Measurements from ENCODE around the gene GPATCH4. TPM values are rescaled to one million over a fixed set of nuclear protein-coding genes. Genes with fewer than 3 reads are reported as not detected.

The GPATCH4 gene
- total and polyA plus RNA-seq, 2 of the 4 experiments (the other 2 are of a cell fraction), result 32.6 to 41.8 TPM

DNA sequence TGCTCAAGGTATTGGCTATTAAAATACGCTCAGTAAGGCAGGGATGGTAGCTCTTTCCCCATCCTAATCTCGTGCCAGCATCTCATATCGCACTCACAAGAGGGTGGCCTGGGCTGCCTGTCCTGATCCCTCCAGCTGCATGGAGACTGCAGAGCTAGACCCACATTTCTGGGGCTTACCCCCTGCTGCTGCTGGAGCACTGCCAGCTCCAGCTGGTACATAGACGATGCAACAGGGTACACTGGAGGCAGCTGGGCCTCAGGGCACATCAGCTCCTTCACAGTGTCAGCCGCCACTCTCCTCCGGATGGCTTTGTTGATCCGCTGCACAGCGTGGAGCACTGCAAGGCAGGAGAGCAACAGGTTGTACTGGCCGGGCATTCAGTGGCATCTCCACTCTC lies 44.9 kb downstream of the GPATCH4 start:
- H3K4me1 ChIP-seq (ENCODE audit: control insufficient read depth, insufficient read depth, low read length), result peaks cover 1% of the 10 kb centered on the region; the same call in 1 of the 2 replicates
- H3K9me1 ChIP-seq (ENCODE audit: insufficient read depth, low read length), result peaks cover 8% of the 10 kb centered on the region
- in situ Hi-C loops (cut with MboI; ENCODE audit: low sequenced_read_pairs), result no loop called here
- intact Hi-C loops (cut with micrococcal nuclease), result no loop called here
- H2AK5ac ChIP-seq (ENCODE audit: low read depth, low read length), result no peak overlapping the region
- peaks cover 8% of the 10 kb centered on the region for H3K36me3 ChIP-seq (ENCODE audit: control insufficient read depth, insufficient read depth, low read length)
- H3K9me3 ChIP-seq (ENCODE audit: control insufficient read depth, insufficient read depth, low read length), result no peaks in the 10 kb centered on the region
- peaks cover 0 to 19% of the 10 kb centered on the region in 2 experiments; a peak in 2 of 4 replicates for H3K79me1 ChIP-seq (ENCODE audit: low read depth in 1 of 2, low read length in 2 of 2)
- no peak overlapping the region for H3K14ac ChIP-seq (replicated peaks; ENCODE audit: low read depth, low read length)
- no peak overlapping the region for H3K4ac ChIP-seq (ENCODE audit: low read depth, low read length)
- H2BK20ac ChIP-seq (ENCODE audit: low read depth, low read length), result no peak overlapping the region
- TF ChIP-seq RFX5 (IDR thresholded peaks at IDR 0.05; ENCODE audit: low read depth, low read length), result no peak
- no peak for TF ChIP-seq RCOR1 (IDR thresholded peaks at IDR 0.05; ENCODE audit: insufficient replicate concordance, low read length)
- TF ChIP-seq CEBPB (IDR thresholded peaks at IDR 0.05; ENCODE audit: low read depth, low read length), result no peak
- TF ChIP-seq MXI1 (IDR thresholded peaks at IDR 0.05; ENCODE audit: borderline replicate concordance, low read depth, low read length), result no peak
- no peak for TF ChIP-seq CHD1 (IDR thresholded peaks at IDR 0.05; ENCODE audit: low read depth, low read length)
- TF ChIP-seq USF2 (IDR thresholded peaks at IDR 0.05; ENCODE audit: low read depth, low read length), result no peak
- no peak for TF ChIP-seq CTCF (conservative IDR thresholded peaks at IDR 0.05; ENCODE audit: low read depth, low read length)
- no peak for TF ChIP-seq RAD21 (IDR thresholded peaks at IDR 0.05; ENCODE audit: low read length)
- TF ChIP-seq, protein P1, sequence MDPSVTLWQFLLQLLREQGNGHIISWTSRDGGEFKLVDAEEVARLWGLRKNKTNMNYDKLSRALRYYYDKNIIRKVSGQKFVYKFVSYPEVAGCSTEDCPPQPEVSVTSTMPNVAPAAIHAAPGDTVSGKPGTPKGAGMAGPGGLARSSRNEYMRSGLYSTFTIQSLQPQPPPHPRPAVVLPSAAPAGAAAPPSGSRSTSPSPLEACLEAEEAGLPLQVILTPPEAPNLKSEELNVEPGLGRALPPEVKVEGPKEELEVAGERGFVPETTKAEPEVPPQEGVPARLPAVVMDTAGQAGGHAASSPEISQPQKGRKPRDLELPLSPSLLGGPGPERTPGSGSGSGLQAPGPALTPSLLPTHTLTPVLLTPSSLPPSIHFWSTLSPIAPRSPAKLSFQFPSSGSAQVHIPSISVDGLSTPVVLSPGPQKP (IDR thresholded peaks at IDR 0.05; ENCODE audit: borderline replicate concordance, low read depth, low read length), result no peak
- ATAC-seq (ENCODE audit: low read depth) (no peak), DNase-seq (no peak)
- H2BK120ac ChIP-seq (ENCODE audit: low read depth, low read length), result no peak overlapping the region
- H3K9ac ChIP-seq (ENCODE audit: low read depth, low read length), result no peak overlapping the region
- H2BK5ac ChIP-seq (ENCODE audit: low read depth, low read length, poor library complexity, severe bottlenecking), result no peak overlapping the region
- H4K91ac ChIP-seq (ENCODE audit: insufficient read depth, low read depth, low read length), result no peak overlapping the region
- no peaks in the 10 kb centered on the region for H4K20me1 ChIP-seq (ENCODE audit: insufficient read depth, low read length)
- no peak overlapping the region for H3K4me3 ChIP-seq (ENCODE audit: insufficient read depth, low read depth, low read length)
- no peak overlapping the region for H3K27ac ChIP-seq (ENCODE audit: insufficient read depth, low read length)
- no peak overlapping the region for H3K23ac ChIP-seq (ENCODE audit: low read depth, low read length)
- POLR2A ChIA-PET (ENCODE audit: unreplicated experiment), result no interaction called here
- H3K4me2 ChIP-seq (ENCODE audit: low read depth, low read length), result no peak overlapping the region
- no peak overlapping the region for H3K18ac ChIP-seq (ENCODE audit: low read depth, low read length)
- no peak overlapping the region for H4K5ac ChIP-seq (ENCODE audit: low read depth, low read length)
- no peak overlapping the region for H2BK15ac ChIP-seq (ENCODE audit: low read depth, low read length)
- no peak overlapping the region for H4K8ac ChIP-seq (ENCODE audit: low read depth in 2 of 2, low read length in 2 of 2)
- WGBS, 2 experiments (ENCODE audit: extremely low coverage in 2 of 2, insufficient read length in 1 of 2), result 67% methylated on average over 1 of the region's 9 CpGs; no CpG with 5 or more reads in 1 of the 2 experiments
- H2AFZ ChIP-seq (replicated peaks; ENCODE audit: low read length, poor library complexity), result no peak overlapping the region
- dilution Hi-C loops (cut with HindIII; ENCODE audit: low sequenced_read_pairs, unreplicated experiment), result no loop called here
- BruUV-seq (replicated peaks), result no TSS peak
- no peak overlapping the region for H3K56ac ChIP-seq (ENCODE audit: extremely low read depth, insufficient read depth, low read length)
- CTCF ChIA-PET, result no interaction called here
- no peaks in the 10 kb centered on the region for H3K27me3 ChIP-seq (ENCODE audit: control insufficient read depth, insufficient read depth, low read length)
- peak overlapping the region; percentile 8 for H2AK9ac ChIP-seq (replicated peaks; ENCODE audit: low read depth, low read length, poor library complexity)

Measured in IMR-90 (cell line).